ENCODE results near the gene CDC26.
A peak's percentile ranks its signal among the peaks of the same experiment; 100 is the strongest.
"Not testable (repeated sequence)": the region's sequence is repeated elsewhere in the genome, so short reads cannot be mapped to it uniquely, and the experiment has no call there.

The CDC26 gene

GRCh38 chr9:113241161-113241560 lies 34.2 kb downstream of the CDC26 start:
- no peak for DNase-seq (ENCODE audit: low read depth in 2 of 2, low spot score in 1 of 2)

- DNase-seq (ENCODE audit: low read depth in 2 of 2, low spot score in 1 of 2) = no peak
Measured at GRCh38 chr9:113238859-113239232, 36.5 kb downstream of the CDC26 start.

- DNase-seq (ENCODE audit: low read depth in 2 of 2, low spot score in 1 of 2) = no peak
Measured at GRCh38 chr9:113238202-113238858, 37.0 kb downstream of the CDC26 start.

GRCh38 chr9:113237026-113237425 lies 38.3 kb downstream of the CDC26 start:
- no peak for DNase-seq (ENCODE audit: low read depth in 2 of 2, low spot score in 1 of 2)

GRCh38 chr9:113235701-113236255 lies 39.6 kb downstream of the CDC26 start:
- not testable (repeated sequence) for DNase-seq (ENCODE audit: low read depth in 2 of 2, low spot score in 1 of 2)

GRCh38 chr9:113231701-113232100 lies 43.7 kb downstream of the CDC26 start:
- no peak for DNase-seq (ENCODE audit: low read depth in 2 of 2, low spot score in 1 of 2)

GRCh38 chr9:113228130-113228665 lies 47.2 kb downstream of the CDC26 start:
- no peak for DNase-seq (ENCODE audit: low read depth in 2 of 2, low spot score in 1 of 2)

- no peak for DNase-seq (ENCODE audit: low read depth in 2 of 2, low spot score in 1 of 2)
Measured at GRCh38 chr9:113227436-113227835, 47.9 kb downstream of the CDC26 start.

- DNase-seq (ENCODE audit: low read depth in 2 of 2, low spot score in 1 of 2) = no peak
Measured at GRCh38 chr9:113223963-113224362, 51.4 kb downstream of the CDC26 start.

GRCh38 chr9:113222482-113222841 lies 52.9 kb downstream of the CDC26 start:
- DNase-seq (ENCODE audit: low read depth in 2 of 2, low spot score in 1 of 2) = no peak

- no peak for DNase-seq (ENCODE audit: low read depth in 2 of 2, low spot score in 1 of 2)
Measured at GRCh38 chr9:113221800-113222481, 53.4 kb downstream of the CDC26 start.

GRCh38 chr9:113221003-113221799 lies 54.2 kb downstream of the CDC26 start, which contains the start of the genes FKBP15 and SLC31A1:
FKBP15 (minus strand) TSS chr9:113221277; CDS start chr9:113221243, 34 bp downstream.
SLC31A1 (plus strand) TSS chr9:113221544; CDS start chr9:113256149, 34,605 bp downstream.
- DNase-seq (ENCODE audit: low read depth in 2 of 2, low spot score in 1 of 2) = peak; percentile 92 to 94

GRCh38 chr9:113220467-113221002 lies 54.8 kb downstream of the CDC26 start:
- no peak for DNase-seq (ENCODE audit: low read depth in 2 of 2, low spot score in 1 of 2)

GRCh38 chr9:113219969-113220368 lies 55.4 kb downstream of the CDC26 start:
- no peak for DNase-seq (ENCODE audit: low read depth in 2 of 2, low spot score in 1 of 2)

- no peak for DNase-seq (ENCODE audit: low read depth in 2 of 2, low spot score in 1 of 2)
Measured at GRCh38 chr9:113219186-113219936, 56.0 kb downstream of the CDC26 start.
